ES-I3 (cell line): ENCODE data around the gene GLT8D2.

Experiments
- H3K36me3 ChIP-seq: 2 replicates; pipeline ENCODE4 v1.6.1; 2013; ENCODE audit warnings: mild to moderate bottlenecking, low read length, control low read depth, moderate library complexity; ENCODE audit not compliant: insufficient read depth
- H3K4me1 ChIP-seq: 2 replicates; pipeline ENCODE4 v1.6.1; 2013; ENCODE audit warnings: mild to moderate bottlenecking, control low read depth, low read length; ENCODE audit not compliant: insufficient read depth
- H3K9ac ChIP-seq: 2 replicates; pipeline ENCODE4 v1.6.1; 2013; ENCODE audit warnings: low read depth, mild to moderate bottlenecking, low read length, moderate library complexity
- H3K9me3 ChIP-seq: 2 replicates; pipeline ENCODE4 v1.6.1; 2013; ENCODE audit warnings: mild to moderate bottlenecking, low read length, moderate library complexity; ENCODE audit not compliant: control insufficient read depth, insufficient read depth

Gene GLT8D2

GRCh38 chr12:104060791-104061190 lies 10.8 kb upstream of the GLT8D2 start:
- H3K9me3 ChIP-seq: no peaks in the 10 kb centered on the region
- no peaks in the 10 kb centered on the region for H3K36me3 ChIP-seq
- 0 out of 2 replicates have a peak, but pooled peaks cover 3% of the 10 kb centered on the region for H3K4me1 ChIP-seq
- no peak overlapping the region for H3K9ac ChIP-seq

- no peaks in the 10 kb centered on the region for H3K36me3 ChIP-seq
- H3K9me3 ChIP-seq: no peaks in the 10 kb centered on the region
- peaks cover 3% of the 10 kb centered on the region for H3K4me1 ChIP-seq
- no peak overlapping the region for H3K9ac ChIP-seq
Measured at GRCh38 chr12:104059963-104060362, 10.0 kb upstream of the GLT8D2 start.

GRCh38 chr12:104058802-104059201 lies 8.8 kb upstream of the GLT8D2 start:
- H3K9ac ChIP-seq: no peak overlapping the region
- peaks cover 3% of the 10 kb centered on the region for H3K4me1 ChIP-seq
- H3K36me3 ChIP-seq: no peaks in the 10 kb centered on the region
- H3K9me3 ChIP-seq: no peaks in the 10 kb centered on the region

- no peak overlapping the region for H3K9ac ChIP-seq
- peaks cover 3% of the 10 kb centered on the region for H3K4me1 ChIP-seq
- no peaks in the 10 kb centered on the region for H3K36me3 ChIP-seq
- H3K9me3 ChIP-seq: no peaks in the 10 kb centered on the region
Measured at GRCh38 chr12:104057771-104058197, 7.8 kb upstream of the GLT8D2 start.

GRCh38 chr12:104056419-104056972 lies 6.5 kb upstream of the GLT8D2 start:
- Histone ChIP-seq H3K9me3 (no peaks in the 10 kb centered on the region), H3K36me3 (no peaks in the 10 kb centered on the region), H3K9ac (no peak overlapping the region), H3K4me1 (peaks cover 3% of the 10 kb centered on the region)

- Histone ChIP-seq H3K9me3 (no peaks in the 10 kb centered on the region), H3K9ac (no peak overlapping the region), H3K4me1 (peaks cover 3% of the 10 kb centered on the region), H3K36me3 (no peaks in the 10 kb centered on the region)
Measured at GRCh38 chr12:104055686-104056388, 5.8 kb upstream of the GLT8D2 start.

- Histone ChIP-seq H3K4me1 (peaks cover 3% of the 10 kb centered on the region), H3K9me3 (no peaks in the 10 kb centered on the region), H3K36me3 (no peaks in the 10 kb centered on the region), H3K9ac (no peak overlapping the region)
Measured at GRCh38 chr12:104054681-104055346, 4.8 kb upstream of the GLT8D2 start.

GRCh38 chr12:104050436-104050835 lies 449 bp upstream of the GLT8D2 start:
- H3K36me3 ChIP-seq: no peaks in the 10 kb centered on the region
- no peaks in the 10 kb centered on the region; the same call in none of the 2 replicates for H3K4me1 ChIP-seq
- H3K9ac ChIP-seq: peak overlapping the region; percentile 67; the same call in 1 of the 2 replicates
- no peaks in the 10 kb centered on the region for H3K9me3 ChIP-seq

GRCh38 chr12:104049278-104049902 lies 597 bp downstream of the GLT8D2 start:
- Histone ChIP-seq H3K4me1 (no peaks in the 10 kb centered on the region), H3K9me3 (no peaks in the 10 kb centered on the region), H3K9ac (peak overlapping the region; percentile 67), H3K36me3 (no peaks in the 10 kb centered on the region)

GRCh38 chr12:104048811-104049210 lies 1.2 kb downstream of the GLT8D2 start:
- Histone ChIP-seq H3K9ac (no peak overlapping the region), H3K9me3 (no peaks in the 10 kb centered on the region), H3K36me3 (no peaks in the 10 kb centered on the region), H3K4me1 (no peaks in the 10 kb centered on the region)

GRCh38 chr12:104048162-104048561 lies 1.8 kb downstream of the GLT8D2 start:
- no peaks in the 10 kb centered on the region for H3K9me3 ChIP-seq
- no peaks in the 10 kb centered on the region for H3K36me3 ChIP-seq
- no peak overlapping the region for H3K9ac ChIP-seq
- no peaks in the 10 kb centered on the region for H3K4me1 ChIP-seq

GRCh38 chr12:104046306-104046705 lies 3.7 kb downstream of the GLT8D2 start:
- Histone ChIP-seq H3K4me1 (no peaks in the 10 kb centered on the region), H3K9ac (no peak overlapping the region), H3K36me3 (no peaks in the 10 kb centered on the region), H3K9me3 (no peaks in the 10 kb centered on the region)

- H3K9ac ChIP-seq: no peak overlapping the region
- no peaks in the 10 kb centered on the region for H3K4me1 ChIP-seq
- H3K36me3 ChIP-seq: no peaks in the 10 kb centered on the region
- no peaks in the 10 kb centered on the region for H3K9me3 ChIP-seq
Measured at GRCh38 chr12:104044158-104044557, 5.8 kb downstream of the GLT8D2 start.

GRCh38 chr12:104042580-104042979 lies 7.4 kb downstream of the GLT8D2 start:
- H3K9ac ChIP-seq: no peak overlapping the region
- no peaks in the 10 kb centered on the region for H3K36me3 ChIP-seq
- no peaks in the 10 kb centered on the region for H3K4me1 ChIP-seq
- no peaks in the 10 kb centered on the region for H3K9me3 ChIP-seq
